ENCODE measurements around the gene TMEFF2.

The TMEFF2 gene

DNA sequence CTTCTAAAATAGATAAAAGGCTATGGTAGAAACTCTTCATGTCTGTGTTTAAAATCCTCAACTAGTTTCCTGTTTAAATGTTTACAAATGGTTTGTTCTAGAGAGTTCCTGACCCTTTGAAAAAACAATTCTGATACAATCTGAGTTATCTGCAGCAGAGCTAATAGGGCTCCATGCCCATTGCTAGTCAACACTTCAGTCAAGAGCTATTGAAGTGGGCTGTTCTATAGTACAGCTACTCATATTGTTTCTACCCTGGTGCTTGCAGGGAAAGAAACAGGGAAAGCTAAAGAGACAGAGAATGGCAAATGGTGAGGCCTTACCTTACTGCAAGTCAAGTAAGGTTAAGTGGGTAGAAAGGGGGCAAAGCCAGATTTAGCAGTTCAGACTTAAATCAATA is 235.5 kb downstream of the TMEFF2 start:
- TF ChIP-seq ZFX (IDR thresholded peaks at IDR 0.05; ENCODE audit: borderline replicate concordance): no peak
- TF ChIP-seq CTCF (IDR thresholded peaks at IDR 0.05): no peak
- no peak overlapping the region for H3K27ac ChIP-seq

DNA sequence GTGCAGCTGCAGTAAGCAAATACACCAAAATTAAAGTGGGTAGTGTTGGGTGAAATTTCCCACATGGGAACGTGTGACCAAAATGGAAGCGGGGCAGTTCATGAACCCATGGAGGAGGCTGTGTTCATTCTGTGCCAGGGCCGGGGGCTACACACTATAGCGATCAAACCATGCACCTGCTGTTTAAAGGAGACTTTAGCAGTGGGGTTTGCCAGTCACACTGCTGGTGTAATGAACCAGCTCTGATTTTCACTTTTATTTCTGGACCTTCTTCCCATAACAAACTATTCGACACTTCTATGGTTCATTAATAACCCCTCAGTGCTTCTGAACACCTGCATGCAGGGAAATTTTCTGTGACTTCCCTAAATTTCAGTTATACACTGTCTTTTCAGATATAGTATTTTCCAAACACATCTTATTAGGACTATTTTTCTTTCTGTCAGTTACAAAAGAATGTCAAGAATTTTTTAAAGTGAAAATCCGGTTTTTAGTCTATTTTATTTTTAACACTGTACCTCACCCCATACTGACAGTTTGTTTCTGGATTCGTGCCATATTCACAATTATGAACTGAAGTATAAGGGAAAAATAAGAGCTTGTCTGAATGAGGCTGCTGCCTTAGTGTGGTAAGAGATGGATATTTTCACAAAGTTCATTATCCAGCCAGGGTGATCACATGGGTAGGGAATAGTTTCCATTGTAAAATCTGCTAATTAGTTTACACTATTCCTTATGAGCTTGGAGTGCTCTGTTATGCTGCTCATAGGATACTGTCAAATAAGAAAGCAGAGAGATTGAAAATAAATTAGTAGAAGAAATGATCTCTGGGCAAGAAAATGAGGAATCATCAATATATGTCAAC is 236.5 kb downstream of the TMEFF2 start:
- TF ChIP-seq CTCF (IDR thresholded peaks at IDR 0.05) (no peak), ZFX (IDR thresholded peaks at IDR 0.05; ENCODE audit: borderline replicate concordance) (no peak)
- H3K27ac ChIP-seq: no peak overlapping the region

- no peak for TF ChIP-seq CTCF (IDR thresholded peaks at IDR 0.05)
- no peak for TF ChIP-seq ZFX (IDR thresholded peaks at IDR 0.05; ENCODE audit: borderline replicate concordance)
- H3K27ac ChIP-seq: no peak overlapping the region
Observed at GRCh38 chr2:191954451-191954850, 240.3 kb downstream of the TMEFF2 start.

- no peak overlapping the region for H3K27ac ChIP-seq
- TF ChIP-seq CTCF (IDR thresholded peaks at IDR 0.05) (no peak), ZFX (IDR thresholded peaks at IDR 0.05; ENCODE audit: borderline replicate concordance) (no peak)
Observed at GRCh38 chr2:191952515-191953270, 242.0 kb downstream of the TMEFF2 start.

DNA sequence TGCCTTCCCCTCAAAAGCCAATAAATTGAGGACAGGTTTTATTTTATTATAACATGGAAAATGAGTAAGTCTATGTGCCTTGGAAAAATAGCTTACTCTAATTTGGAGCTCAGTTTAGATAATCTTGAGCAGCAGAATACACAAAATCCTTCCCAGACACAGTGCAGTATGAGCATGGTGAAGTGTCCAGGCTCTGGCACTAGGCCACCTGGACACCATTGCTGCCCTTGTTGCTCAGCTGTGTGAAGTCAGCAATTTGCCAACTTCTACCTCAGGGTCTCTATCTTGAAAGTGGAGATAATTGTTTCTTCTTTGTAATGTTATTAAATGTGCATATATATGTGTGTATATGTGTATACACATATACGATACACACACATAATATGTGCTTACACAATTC is 242.9 kb downstream of the TMEFF2 start:
- no peak overlapping the region for H3K27ac ChIP-seq
- TF ChIP-seq CTCF (IDR thresholded peaks at IDR 0.05): no peak
- TF ChIP-seq ZFX (IDR thresholded peaks at IDR 0.05; ENCODE audit: borderline replicate concordance): no peak

DNA sequence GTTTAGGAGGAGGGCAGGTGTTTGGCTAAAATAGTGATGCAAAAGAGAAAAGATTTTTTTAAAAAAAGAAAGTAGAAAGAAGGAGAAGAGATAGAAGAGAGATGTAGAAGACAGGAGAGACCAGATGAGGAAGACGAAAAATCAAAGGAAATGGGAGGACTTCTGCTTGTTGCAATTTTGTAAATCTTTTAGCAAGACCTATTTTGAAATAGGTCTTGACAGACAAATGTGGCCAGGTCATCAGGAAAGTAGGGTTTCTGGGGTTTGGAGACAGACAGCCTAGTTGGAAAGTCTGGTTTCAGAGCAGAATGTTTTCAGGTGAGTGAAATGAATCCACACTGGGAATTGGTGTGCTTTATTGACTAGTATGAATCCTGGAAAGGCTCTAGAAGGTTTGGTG is 243.4 kb downstream of the TMEFF2 start:
- TF ChIP-seq CTCF (IDR thresholded peaks at IDR 0.05) (no peak), ZFX (IDR thresholded peaks at IDR 0.05; ENCODE audit: borderline replicate concordance) (no peak)
- no peak overlapping the region for H3K27ac ChIP-seq

All from 22Rv1 (cell line).